HepG2 (cell line): Measurements from ENCODE around the gene PLA2G4A. TPM values are rescaled to one million over a fixed set of nuclear protein-coding genes. Genes with fewer than 3 reads are reported as not detected.
A peak's percentile ranks its signal among the peaks of the same experiment; 100 is the strongest.

ENCODE experiments used
- ATAC-seq: fragments of 200-7000 bp; cut with Tn5 transposase; 3 replicates; pipeline ENCODE4 v1.9.1; 2020; ENCODE audit warnings: mild to moderate bottlenecking, moderate library complexity
- BruUV-seq: library from RNA; stranded (reverse); fragments of 400-500 nt; replicated peaks from 2 replicates; lab custom pipeline; 2021; lab: Mats Ljungman, UMichigan
- CTCF ChIA-PET: fragments of 300-600 bp; formaldehyde crosslinking; extraction: SDS; loops from one replicate; lab custom pipeline; 2021; ENCODE audit warnings: low total read pairs, inconsistent platforms, low intra/inter-chr PET ratio; lab: Yijun Ruan, JAX
- POLR2A ChIA-PET: fragments of 350-600 bp; sonication (Branson Sonifier 250); formaldehyde crosslinking; loops from one replicate; lab custom pipeline; 2020; ENCODE audit warnings: antibody characterized with exemption, inconsistent platforms; lab: Yijun Ruan, JAX
- DNase-seq: peaks from one replicate; pipeline ENCODE4 v3.0.0-alpha.2; 2015; ENCODE audit warnings: low spot score
- FAIRE-seq: peaks from 3 replicates; lab custom pipeline; 2011; peaks lifted over from hg19 to GRCh38; lab: Jason Lieb, UNC
- H2AFZ ChIP-seq: one replicate; pipeline ENCODE4 v1.6.1; 2011; ENCODE audit warnings: low read length, inconsistent platforms
- H3K27ac ChIP-seq: fragments of 300-600 bp; 3 replicates; pipeline ENCODE4 v1.8.0; 2011; ENCODE audit warnings: mixed run types, mild to moderate bottlenecking, mixed read lengths, low read length, inconsistent platforms; ENCODE audit not compliant: insufficient read depth; ENCODE audit errors: extremely low read length
- H3K27me3 ChIP-seq, 2 experiments: fragments of 200-600 bp in 1 of 2; 2 replicates in 1 of 2; 3 replicates in 1 of 2; pipeline versions ENCODE4 v1.6.0 to v1.8.0; 2011; ENCODE audit warnings: low read length in 2 of 2, mild to moderate bottlenecking in 2 of 2, moderate library complexity in 2 of 2, inconsistent platforms in 1 of 2; ENCODE audit not compliant: insufficient read depth in 2 of 2, control insufficient read depth in 1 of 2
- H3K36me3 ChIP-seq, 2 experiments: fragments of 200-600 bp in 1 of 2; replicated peaks in 1 of 2; 2 replicates in 1 of 2; 3 replicates in 1 of 2; pipeline versions ENCODE4 v1.5.1 to v1.8.0; 2011; ENCODE audit warnings: low read length in 2 of 2, inconsistent platforms in 1 of 2; ENCODE audit not compliant: insufficient read depth in 2 of 2, control insufficient read depth in 1 of 2
- H3K4me1 ChIP-seq: 2 replicates; pipeline ENCODE4 v1.5.1; 2012; ENCODE audit warnings: low read length, inconsistent platforms; ENCODE audit not compliant: insufficient read depth
- H3K4me2 ChIP-seq: 2 replicates; pipeline ENCODE4 v1.6.0; 2011; ENCODE audit warnings: low read depth, low read length, inconsistent platforms
- H3K4me3 ChIP-seq, 3 experiments: fragments of 200-600 bp in 1 of 3; sonication (generic), shearing (Covaris generic) in 1 of 3; replicated peaks in 1 of 3; 2 replicates each; pipeline ENCODE4 v1.5.1; 2011 to 2016; ENCODE audit warnings: low read length in 3 of 3, inconsistent platforms in 2 of 3, low read depth in 2 of 3, mild to moderate bottlenecking in 2 of 3, control low read depth in 1 of 3, mixed read lengths in 1 of 3; ENCODE audit not compliant: insufficient read depth in 1 of 3
- H3K79me2 ChIP-seq: one replicate; pipeline ENCODE4 v1.6.1; 2011; ENCODE audit warnings: low read length, inconsistent platforms; ENCODE audit not compliant: insufficient read depth
- H3K9ac ChIP-seq: 2 replicates; pipeline ENCODE4 v1.6.0; 2011; ENCODE audit warnings: mild to moderate bottlenecking, low read depth, low read length, inconsistent platforms; ENCODE audit not compliant: insufficient read depth
- H3K9me3 ChIP-seq: 2 replicates; pipeline ENCODE4 v1.5.1; 2012; ENCODE audit warnings: mild to moderate bottlenecking, low read length
- H4K20me1 ChIP-seq: 2 replicates; pipeline ENCODE4 v1.6.0; 2011; ENCODE audit warnings: inconsistent platforms, mild to moderate bottlenecking, low read length, moderate library complexity; ENCODE audit not compliant: insufficient read depth
- ATF7 ChIP-seq, 2 experiments: fragments of 450-650 bp in 1 of 2; sonication (generic) in 1 of 2; formaldehyde crosslinking in 1 of 2; IDR thresholded peaks; 2 replicates each; pipeline versions ENCODE4 v1.4.0 to v1.6.1; 2016 to 2020; ENCODE audit warnings: antibody characterized with exemption in 1 of 2, mild to moderate bottlenecking in 1 of 2, missing genetic modification reagents in 1 of 2
- CHD2 ChIP-seq: IDR thresholded peaks from 2 replicates; pipeline ENCODE4 v1.6.1; 2011; ENCODE audit warnings: low read depth, low read length, improper control_type of control experiment
- GTF2F1 ChIP-seq: fragments of 150-350 bp; IDR thresholded peaks from 2 replicates; pipeline ENCODE4 v1.6.1; 2014; ENCODE audit warnings: low read length
- NFYC ChIP-seq: IDR thresholded peaks from 2 replicates; pipeline ENCODE4 v1.6.1; 2016; ENCODE audit warnings: missing genetic modification reagents, missing compliant biosample characterization
- SRSF9 ChIP-seq: fragments of 200-400 bp; formaldehyde crosslinking; IDR thresholded peaks from 2 replicates; pipeline ENCODE4 v1.6.1; 2018; ENCODE audit warnings: borderline replicate concordance, mild to moderate bottlenecking, low read depth, low read length; ENCODE audit not compliant: insufficient read depth, poor library complexity, severe bottlenecking
- STAT6 ChIP-seq: sonication (generic); formaldehyde crosslinking; IDR thresholded peaks from 2 replicates; pipeline ENCODE4 v1.4.0; 2020; ENCODE audit warnings: missing genetic modification reagents, mild to moderate bottlenecking, borderline replicate concordance
- TCF7 ChIP-seq: sonication (generic); IDR thresholded peaks from 2 replicates; pipeline ENCODE4 v1.6.1; 2016; ENCODE audit warnings: antibody characterized with exemption, low read depth
- THAP11 ChIP-seq: IDR thresholded peaks from 2 replicates; pipeline ENCODE4 v1.6.1; 2016; ENCODE audit warnings: missing biosample characterization, missing genetic modification reagents
- YEATS4 ChIP-seq: sonication (generic); formaldehyde crosslinking; IDR thresholded peaks from 2 replicates; pipeline ENCODE4 v1.4.0; 2020; ENCODE audit warnings: missing genetic modification reagents, borderline replicate concordance
- ZMYM3 ChIP-seq: sonication (generic); formaldehyde crosslinking; IDR thresholded peaks from 2 replicates; pipeline ENCODE4 v1.5.1; 2020; ENCODE audit warnings: mild to moderate bottlenecking, missing genetic modification reagents
- ZNF337 ChIP-seq: sonication (generic); formaldehyde crosslinking; IDR thresholded peaks from 2 replicates; pipeline ENCODE4 v1.5.1; 2020; ENCODE audit warnings: missing genetic modification reagents, low read depth, mild to moderate bottlenecking, borderline replicate concordance
- ZNF367 ChIP-seq: sonication (generic); formaldehyde crosslinking; IDR thresholded peaks from 2 replicates; pipeline ENCODE4 v1.4.0; 2020; ENCODE audit warnings: missing genetic modification reagents, borderline replicate concordance
- ZNF720 ChIP-seq: sonication (generic); formaldehyde crosslinking; IDR thresholded peaks from 2 replicates; pipeline ENCODE4 v1.4.0; 2020; ENCODE audit warnings: missing genetic modification reagents
- ZSCAN30 ChIP-seq: sonication (generic); formaldehyde crosslinking; IDR thresholded peaks from 2 replicates; pipeline ENCODE4 v1.5.0; 2020; ENCODE audit warnings: mild to moderate bottlenecking, missing genetic modification reagents
- ZSCAN5A ChIP-seq: sonication (generic); formaldehyde crosslinking; IDR thresholded peaks from 2 replicates; pipeline ENCODE4 v1.8.0; 2022; ENCODE audit warnings: mild to moderate bottlenecking, missing genetic modification reagents, borderline replicate concordance
- WGBS: methylation state at CpG from one replicate; pipeline ENCODE4 v1.1.6; 2017; ENCODE audit warnings: low lambda C conversion rate; 5-methylcytosine and 5-hydroxymethylcytosine counted together
- in situ Hi-C: cut with HindIII; loops from 2 replicates; pipeline ENCODE4 v1.10.0; 2017; ENCODE audit warnings: low pct_unique_long_range_greater_than_20kb; ENCODE audit not compliant: extremely low pct_ligation_motif_present
- intact Hi-C: fragments of 100-400 bp; cut with micrococcal nuclease; formaldehyde crosslinking; loops from one replicate; pipeline ENCODE4 v1.10.0; 2022; ENCODE audit not compliant: unreplicated experiment
- polyA plus RNA-seq, 8 experiments: library from polyadenylated mRNA; depleted of rRNA in 3 of 8; stranded (reverse) in 7 of 8; unstranded in 1 of 8; fragments of >200 nt; fragmentation: Illumina TruSeq in 4 of 8; extraction: Trizol in 4 of 8; gene quantifications; 2 replicates each; pipeline versions ENCODE4 v1.2.1 to v1.2.3, GENCODE V29; 2011 to 2016; ENCODE audit warnings: low read depth in 4 of 8, missing spikeins in 1 of 8, mixed read lengths in 1 of 8; ENCODE audit not compliant: insufficient read depth in 1 of 8
- total RNA-seq, 5 experiments: library from RNA; depleted of rRNA; stranded (reverse); fragments of >200 nt; fragmentation: Illumina TruSeq; extraction: Trizol; gene quantifications; 2 replicates each; pipeline ENCODE4 v1.2.3, GENCODE V29; 2016; ENCODE audit warnings: low read depth in 1 of 5

PLA2G4A gene
- total and polyA plus RNA-seq, 2 of the 13 experiments (the other 11 are each of a cell fraction or from before 2014, with no cell fraction given): not detected

GRCh38 chr1:186882372-186883134 lies 53.8 kb downstream of the PLA2G4A start:
- in situ Hi-C loops (no loop called here), intact Hi-C loops (no loop called here)
- TF ChIP-seq ATF7 (IDR thresholded peaks at IDR 0.05) (peak; percentile 91), ATF7 (CRISPR knock-in tag; IDR thresholded peaks at IDR 0.05) (no peak), THAP11 (CRISPR knock-in tag) (no peak)
- no TSS peak for BruUV-seq
- H3K27me3 ChIP-seq: no peaks in the 10 kb centered on the region
- H3K9me3 ChIP-seq: no peaks in the 10 kb centered on the region
- ATAC-seq (no peak), DNase-seq (no peak), FAIRE-seq (no peak)
- no peaks in the 10 kb centered on the region for H3K4me1 ChIP-seq
- no peak overlapping the region for H3K4me3 ChIP-seq
- H2AFZ ChIP-seq: no peak overlapping the region
- H3K4me2 ChIP-seq: no peak overlapping the region
- no peaks in the 10 kb centered on the region for H4K20me1 ChIP-seq
- no peak overlapping the region for H3K9ac ChIP-seq
- H3K36me3 ChIP-seq: no peaks in the 10 kb centered on the region
- H3K27ac ChIP-seq: no peak overlapping the region
- H3K79me2 ChIP-seq: no peaks in the 10 kb centered on the region
- WGBS: 12% methylated on average over 6 of the region's 6 CpGs
- ChIA-PET POLR2A (no interaction called here), CTCF (no interaction called here)

- Histone ChIP-seq H3K4me2 (no peak overlapping the region), H3K4me1 (no peaks in the 10 kb centered on the region), H3K27me3 (no peaks in the 10 kb centered on the region), H4K20me1 (no peaks in the 10 kb centered on the region), H3K9ac (no peak overlapping the region), H3K79me2 (no peaks in the 10 kb centered on the region), H2AFZ (no peak overlapping the region), H3K9me3 (no peaks in the 10 kb centered on the region), H3K36me3 (no peaks in the 10 kb centered on the region), H3K27ac (no peak overlapping the region), H3K4me3 (no peak overlapping the region)
- ChIA-PET POLR2A (no interaction called here), CTCF (no interaction called here)
- no TSS peak for BruUV-seq
- in situ Hi-C loops: no loop called here
- FAIRE-seq: no peak
- 0% methylated on average over 1 of the region's 1 CpG for WGBS
- ATAC-seq: no peak
- intact Hi-C loops: no loop called here
- no peak for DNase-seq
- TF ChIP-seq STAT6: no peak
- TF ChIP-seq ZNF337 (CRISPR knock-in tag): no peak
- no peak for TF ChIP-seq ZNF367 (CRISPR knock-in tag)
- TF ChIP-seq ZSCAN30 (CRISPR knock-in tag): no peak
- no peak for TF ChIP-seq GTF2F1
- TF ChIP-seq SRSF9: no peak
- no peak for TF ChIP-seq YEATS4
- TF ChIP-seq ZNF720 (CRISPR knock-in tag): no peak
- TF ChIP-seq CHD2: no peak
- no peak for TF ChIP-seq ZMYM3 (CRISPR knock-in tag)
- no peak for TF ChIP-seq NFYC (CRISPR knock-in tag)
- TF ChIP-seq ZSCAN5A: no peak
- no peak for TF ChIP-seq TCF7
These were observed 55.5 kb downstream of the PLA2G4A start for GRCh38 chr1:186884251-186884650.
